Ectodermal cell (in vitro differentiated cells): ENCODE measurements around the gene TCERG1L.

Source experiments
- H3K27ac ChIP-seq: 2 replicates; pipeline ENCODE4 v1.7.0; 2013; ENCODE audit warnings: mild to moderate bottlenecking, low read depth, low read length; ENCODE audit not compliant: insufficient read depth, poor library complexity, severe bottlenecking
- H3K27me3 ChIP-seq: 2 replicates; pipeline ENCODE4 v1.7.0; 2013; ENCODE audit warnings: mild to moderate bottlenecking, low read length; ENCODE audit not compliant: insufficient read depth, control insufficient read depth, poor library complexity, severe bottlenecking
- H3K36me3 ChIP-seq: one replicate; pipeline ENCODE4 v1.7.0; 2013; ENCODE audit warnings: low read length; ENCODE audit not compliant: control insufficient read depth, insufficient read depth
- H3K4me1 ChIP-seq: one replicate; pipeline ENCODE4 v1.7.0; 2013; ENCODE audit warnings: low read length; ENCODE audit not compliant: control insufficient read depth, insufficient read depth
- H3K4me3 ChIP-seq: 2 replicates; pipeline ENCODE4 v1.7.0; 2013; ENCODE audit warnings: low read depth, low read length, control low read depth; ENCODE audit not compliant: insufficient read depth
- H3K9me3 ChIP-seq: 2 replicates; pipeline ENCODE4 v1.7.0; 2013; ENCODE audit warnings: mild to moderate bottlenecking, low read length, moderate library complexity; ENCODE audit not compliant: control insufficient read depth
- WGBS, 2 experiments: methylation state at CpG; one replicate each; pipeline ENCODE4 v1.1.7; 2013; ENCODE audit warnings: missing lambda C conversion rate in 2 of 2; 5-methylcytosine and 5-hydroxymethylcytosine counted together

The TCERG1L gene

DNA sequence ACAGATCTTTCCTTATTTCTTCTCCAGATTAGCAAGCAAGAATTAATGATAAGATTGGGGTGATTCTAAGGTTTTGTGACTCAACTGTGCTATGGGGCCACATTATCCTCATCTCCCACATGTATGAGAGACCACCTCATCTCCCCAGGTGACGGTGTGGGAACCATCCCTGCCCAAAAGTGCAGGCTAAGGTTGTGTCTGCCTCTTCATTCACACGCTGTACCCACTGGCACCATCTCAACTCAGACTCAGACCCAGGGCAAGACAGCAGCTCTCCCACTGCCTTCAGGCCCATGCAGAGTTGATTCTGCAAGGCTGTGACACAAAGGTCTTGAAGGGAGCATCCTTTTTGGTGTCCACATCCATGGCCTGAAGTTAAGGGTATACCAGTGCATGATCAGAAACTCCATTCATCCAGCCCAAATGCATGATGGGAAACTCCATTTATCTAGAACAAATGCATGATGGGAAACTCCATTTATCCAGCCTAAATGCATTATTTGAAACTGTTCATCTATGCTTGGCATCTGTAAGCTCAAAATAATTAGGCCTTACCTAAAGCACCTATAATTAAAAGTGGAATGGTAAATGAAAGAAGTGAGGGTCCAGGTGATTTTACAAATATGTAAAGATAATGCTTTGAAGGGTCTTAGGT, 99.4 kb downstream of the TCERG1L start:
- no peaks in the 10 kb centered on the region for H3K4me1 ChIP-seq
- H3K36me3 ChIP-seq, result no peaks in the 10 kb centered on the region
- no peak overlapping the region for H3K27ac ChIP-seq
- no peaks in the 10 kb centered on the region for H3K27me3 ChIP-seq
- no peak overlapping the region for H3K4me3 ChIP-seq
- WGBS, 2 experiments, result 95 to 98% methylated on average over 2 of the region's 2 CpGs
- no peaks in the 10 kb centered on the region for H3K9me3 ChIP-seq

DNA sequence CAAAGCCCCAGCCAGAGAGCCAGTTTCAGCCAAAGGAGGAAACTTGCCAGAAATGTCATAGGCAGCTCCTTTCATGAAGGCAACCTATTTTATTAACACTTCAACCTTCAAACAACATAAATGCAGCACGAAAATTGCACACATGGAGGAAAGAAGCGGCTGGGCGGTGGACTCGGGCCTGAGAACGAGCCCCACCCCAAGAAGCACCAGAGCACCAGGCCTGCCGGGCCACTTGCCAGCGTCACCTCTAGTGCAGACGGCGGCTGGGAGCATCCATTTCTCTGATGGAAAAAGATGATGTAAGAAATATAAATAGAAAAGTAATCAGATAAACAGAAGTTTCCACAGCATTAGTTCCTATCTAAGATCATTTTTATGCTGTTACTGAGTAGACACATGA, 100.0 kb downstream of the TCERG1L start:
- no peak overlapping the region for H3K4me3 ChIP-seq
- H3K9me3 ChIP-seq, result no peaks in the 10 kb centered on the region
- H3K4me1 ChIP-seq, result no peaks in the 10 kb centered on the region
- WGBS, 2 experiments, result 91% methylated on average over 7 to 9 of the region's 9 CpGs
- no peaks in the 10 kb centered on the region for H3K36me3 ChIP-seq
- H3K27me3 ChIP-seq, result no peaks in the 10 kb centered on the region
- no peak overlapping the region for H3K27ac ChIP-seq

- H3K4me1 ChIP-seq, result no peaks in the 10 kb centered on the region
- WGBS, 2 experiments, result 90 to 91% methylated on average over 10 of the region's 10 CpGs
- H3K27me3 ChIP-seq, result no peaks in the 10 kb centered on the region
- no peaks in the 10 kb centered on the region for H3K36me3 ChIP-seq
- no peaks in the 10 kb centered on the region for H3K9me3 ChIP-seq
- H3K27ac ChIP-seq, result no peak overlapping the region
- H3K4me3 ChIP-seq, result no peak overlapping the region
Observed at GRCh38 chr10:131211146-131211545, 100.4 kb downstream of the TCERG1L start.

- Histone ChIP-seq H3K27me3 (no peaks in the 10 kb centered on the region), H3K36me3 (no peaks in the 10 kb centered on the region), H3K27ac (no peak overlapping the region), H3K4me1 (no peaks in the 10 kb centered on the region), H3K4me3 (no peak overlapping the region), H3K9me3 (no peaks in the 10 kb centered on the region)
- WGBS, 2 experiments, result 88 to 92% methylated on average over 3 of the region's 3 CpGs
Observed at GRCh38 chr10:131210181-131210580, 101.3 kb downstream of the TCERG1L start.

GRCh38 chr10:131207584-131208532, 103.7 kb downstream of the TCERG1L start:
- no peak overlapping the region for H3K27ac ChIP-seq
- H3K4me3 ChIP-seq, result no peak overlapping the region
- no peaks in the 10 kb centered on the region for H3K9me3 ChIP-seq
- WGBS, 2 experiments, result 94 to 96% methylated on average over 29 of the region's 29 CpGs
- no peaks in the 10 kb centered on the region for H3K4me1 ChIP-seq
- H3K36me3 ChIP-seq, result no peaks in the 10 kb centered on the region
- H3K27me3 ChIP-seq, result no peaks in the 10 kb centered on the region

- Histone ChIP-seq H3K27ac (no peak overlapping the region), H3K36me3 (no peaks in the 10 kb centered on the region), H3K4me3 (no peak overlapping the region), H3K9me3 (no peaks in the 10 kb centered on the region), H3K27me3 (no peaks in the 10 kb centered on the region), H3K4me1 (no peaks in the 10 kb centered on the region)
- WGBS, 2 experiments, result 91 to 93% methylated on average over 8 of the region's 8 CpGs
Observed at GRCh38 chr10:131207176-131207575, 104.3 kb downstream of the TCERG1L start.

DNA sequence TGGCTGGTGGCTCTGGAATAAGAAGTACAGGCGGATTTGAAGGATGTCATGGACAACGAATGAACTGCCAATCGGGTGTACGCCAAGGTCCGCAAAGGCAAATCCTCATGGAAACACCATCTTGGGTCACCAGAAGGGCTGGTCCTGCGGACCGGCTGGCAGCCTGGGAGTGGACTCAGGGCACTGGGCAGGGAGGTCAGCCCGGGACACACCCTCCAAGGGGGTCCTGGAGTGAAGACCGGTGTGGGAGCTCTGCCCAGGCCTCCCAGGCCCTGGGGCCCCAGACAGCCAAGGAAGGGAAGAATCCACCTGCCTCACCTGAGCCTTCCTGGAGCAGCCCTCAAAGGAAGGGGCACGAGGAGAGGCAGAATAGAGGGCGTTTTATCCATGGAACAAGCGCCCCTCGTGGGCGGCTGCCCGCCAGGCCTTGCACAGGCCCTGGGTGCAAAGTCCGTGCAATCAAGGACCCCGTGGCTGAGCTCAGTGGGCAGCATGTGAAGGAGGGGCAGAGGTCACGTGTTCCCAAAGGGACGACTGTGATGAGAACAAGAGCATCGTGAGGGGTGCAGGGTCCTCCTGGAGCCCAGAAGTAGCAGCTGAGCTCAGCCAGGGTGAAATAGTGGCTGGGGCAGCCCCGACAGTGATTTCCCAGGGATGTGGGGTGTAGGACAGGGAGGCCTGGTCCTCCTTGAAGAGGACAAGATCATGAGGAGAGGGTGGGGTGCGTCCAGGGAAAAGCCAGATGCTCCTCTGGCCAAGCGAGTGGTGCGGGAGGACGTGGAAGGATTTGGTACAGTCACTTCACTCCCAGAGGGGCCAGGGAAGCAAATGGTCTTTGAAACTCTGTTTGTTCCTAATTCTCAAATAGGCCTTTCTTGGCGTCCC, 105.2 kb downstream of the TCERG1L start:
- H3K4me1 ChIP-seq, result no peaks in the 10 kb centered on the region

GRCh38 chr10:131205556-131205955, 106.0 kb downstream of the TCERG1L start:
- 93 to 94% methylated on average over 9 of the region's 9 CpGs for WGBS, 2 experiments
- no peaks in the 10 kb centered on the region for H3K9me3 ChIP-seq
- no peaks in the 10 kb centered on the region for H3K27me3 ChIP-seq
- no peaks in the 10 kb centered on the region for H3K4me1 ChIP-seq
- no peaks in the 10 kb centered on the region for H3K36me3 ChIP-seq
- no peak overlapping the region for H3K4me3 ChIP-seq
- no peak overlapping the region for H3K27ac ChIP-seq

More for the DNA sequence above, 105.2 kb downstream of the TCERG1L start:
- Histone ChIP-seq H3K4me3 (no peak overlapping the region), H3K27ac (no peak overlapping the region), H3K27me3 (no peaks in the 10 kb centered on the region), H3K36me3 (no peaks in the 10 kb centered on the region), H3K9me3 (no peaks in the 10 kb centered on the region)
- 90 to 92% methylated on average over 26 of the region's 26 CpGs for WGBS, 2 experiments

DNA sequence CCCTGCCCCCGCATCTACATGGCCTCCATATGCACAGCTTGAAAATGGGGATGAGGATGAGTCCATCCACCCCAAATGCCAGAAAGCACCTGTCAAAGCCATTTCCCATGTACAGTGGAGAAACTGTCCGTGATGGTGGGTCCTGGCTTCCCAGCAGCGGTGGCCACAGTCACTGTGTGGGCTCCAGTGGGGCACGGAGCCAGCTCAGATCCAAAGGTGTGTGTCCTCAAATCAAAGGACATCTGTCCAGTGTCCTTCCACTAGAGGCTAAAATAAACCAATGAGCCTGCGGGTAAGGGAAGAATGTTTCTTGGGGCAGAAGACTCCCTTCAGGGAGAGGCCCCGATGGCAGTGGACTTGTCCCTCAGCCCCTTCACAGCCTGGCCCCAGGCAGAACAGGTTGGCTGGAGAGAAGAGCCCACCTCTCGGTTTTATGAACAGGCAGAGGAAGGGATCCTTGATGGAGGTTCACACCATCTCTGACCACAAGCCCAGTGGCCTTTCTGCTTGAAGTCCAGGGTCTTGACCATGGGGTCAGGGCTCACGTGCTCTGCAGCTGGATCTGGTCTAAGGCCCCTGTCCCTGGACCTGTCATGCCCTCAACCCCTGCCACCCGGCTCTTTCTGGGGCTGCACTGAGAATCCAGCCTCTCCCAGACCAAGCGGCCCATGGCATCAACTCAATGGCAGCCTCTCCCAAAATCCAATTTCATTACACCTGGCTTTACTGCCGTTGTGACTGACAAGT, 106.9 kb downstream of the TCERG1L start:
- H3K4me1 ChIP-seq, result peaks cover 5% of the 10 kb centered on the region

More for the DNA sequence above, 106.9 kb downstream of the TCERG1L start:
- no peaks in the 10 kb centered on the region for H3K27me3 ChIP-seq
- H3K27ac ChIP-seq, result no peak overlapping the region
- no peaks in the 10 kb centered on the region for H3K36me3 ChIP-seq
- H3K4me3 ChIP-seq, result no peak overlapping the region
- no peaks in the 10 kb centered on the region for H3K9me3 ChIP-seq
- 93 to 95% methylated on average over 11 of the region's 11 CpGs for WGBS, 2 experiments
